ENCODE results near the gene PCDHGB2. TPM values are rescaled to one million over a fixed set of nuclear protein-coding genes. Genes with fewer than 3 reads are reported as not detected.
"Not testable (repeated sequence)": the region's sequence is repeated elsewhere in the genome, so short reads cannot be mapped to it uniquely, and the experiment has no call there.

The PCDHGB2 gene
- total RNA-seq, 1 donor from 2014 or later, result 0.98 TPM

DNA sequence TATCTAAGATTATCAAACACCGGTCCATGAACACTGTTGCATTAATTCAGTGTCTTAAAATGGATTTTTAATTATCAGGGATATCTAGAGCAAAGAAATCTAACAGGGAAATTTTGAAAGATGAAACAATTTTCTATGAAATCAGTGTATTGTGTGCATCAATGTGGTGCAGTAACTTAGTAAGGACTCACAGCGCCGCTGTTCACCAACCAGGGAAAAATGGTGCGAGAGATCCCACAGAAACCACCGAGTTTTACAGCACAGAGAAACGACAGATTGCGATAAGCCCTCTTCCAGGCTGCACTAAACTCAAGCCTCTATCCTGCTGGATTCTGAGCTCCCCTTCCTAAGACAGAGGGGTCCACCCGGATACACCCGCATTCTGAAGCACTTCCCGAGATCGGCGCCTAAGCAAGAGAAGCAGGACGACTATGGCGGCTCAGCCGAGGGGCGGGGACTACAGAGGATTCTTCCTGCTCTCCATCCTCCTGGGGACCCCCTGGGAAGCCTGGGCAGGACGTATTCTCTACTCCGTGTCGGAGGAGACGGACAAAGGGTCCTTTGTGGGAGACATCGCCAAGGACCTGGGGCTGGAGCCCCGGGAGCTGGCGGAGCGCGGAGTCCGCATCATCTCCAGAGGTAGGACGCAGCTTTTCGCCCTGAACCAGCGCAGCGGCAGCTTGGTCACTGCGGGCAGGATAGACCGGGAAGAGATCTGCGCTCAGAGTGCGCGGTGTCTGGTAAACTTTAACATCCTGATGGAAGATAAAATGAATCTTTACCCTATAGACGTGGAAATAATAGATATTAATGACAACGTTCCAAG, 22.9 kb downstream of the PCDHGB2 start, which contains the start of gene PCDHGA7:
Gene PCDHGA7, plus strand, starts transcription at position 274 of the 826 bp plus-strand sequence. Its CDS starts 158 bp downstream, at position 432.
- peak; percentile 43 for TF ChIP-seq CTCF (conservative IDR thresholded peaks at IDR 0.05; ENCODE audit: low read depth, low read length)
- no peak for DNase-seq (ENCODE audit: low read depth)
- peak within 1 kb of the TSS; percentile 56 for H3K4me3 ChIP-seq (ENCODE audit: low read depth, low read length)

GRCh38 chr5:141383345-141383744, 23.6 kb downstream of the PCDHGB2 start:
- no peak for DNase-seq (ENCODE audit: low read depth)
- peak overlapping the region; percentile 56 for H3K4me3 ChIP-seq (ENCODE audit: low read depth, low read length)
- no peak for TF ChIP-seq CTCF (conservative IDR thresholded peaks at IDR 0.05; ENCODE audit: low read depth, low read length)

DNA sequence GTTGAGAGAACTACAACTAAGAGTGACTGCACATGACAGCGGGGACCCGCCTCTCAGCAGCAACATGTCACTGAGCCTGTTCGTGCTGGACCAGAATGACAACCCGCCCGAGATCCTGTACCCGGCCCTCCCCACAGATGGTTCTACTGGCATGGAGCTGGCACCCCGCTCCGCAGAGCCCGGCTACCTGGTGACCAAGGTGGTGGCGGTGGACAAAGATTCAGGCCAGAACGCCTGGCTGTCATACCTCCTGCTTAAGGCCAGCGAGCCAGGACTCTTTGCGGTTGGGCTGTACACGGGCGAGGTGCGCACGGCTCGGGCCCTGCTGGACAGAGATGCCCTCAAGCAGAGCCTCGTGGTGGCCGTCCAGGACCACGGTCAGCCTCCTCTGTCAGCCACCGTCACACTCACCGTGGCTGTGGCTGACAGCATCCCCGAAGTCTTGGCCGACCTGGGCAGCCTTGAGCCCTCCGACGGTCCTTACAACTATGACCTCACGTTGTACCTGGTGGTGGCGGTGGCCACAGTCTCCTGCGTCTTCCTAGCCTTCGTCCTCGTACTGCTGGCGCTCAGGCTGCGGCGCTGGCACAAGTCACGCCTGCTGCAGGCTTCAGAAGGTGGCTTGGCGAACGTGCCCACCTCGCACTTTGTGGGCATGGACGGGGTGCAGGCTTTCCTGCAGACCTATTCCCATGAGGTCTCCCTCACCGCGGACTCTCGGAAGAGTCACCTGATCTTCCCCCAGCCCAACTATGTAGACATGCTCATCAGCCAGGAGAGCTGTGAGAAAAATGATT, 24.9 kb downstream of the PCDHGB2 start:
- H3K4me3 ChIP-seq (ENCODE audit: low read depth, low read length), result no peak overlapping the region
- TF ChIP-seq CTCF (conservative IDR thresholded peaks at IDR 0.05; ENCODE audit: low read depth, low read length), result no peak
- no peak for DNase-seq (ENCODE audit: low read depth)

DNA sequence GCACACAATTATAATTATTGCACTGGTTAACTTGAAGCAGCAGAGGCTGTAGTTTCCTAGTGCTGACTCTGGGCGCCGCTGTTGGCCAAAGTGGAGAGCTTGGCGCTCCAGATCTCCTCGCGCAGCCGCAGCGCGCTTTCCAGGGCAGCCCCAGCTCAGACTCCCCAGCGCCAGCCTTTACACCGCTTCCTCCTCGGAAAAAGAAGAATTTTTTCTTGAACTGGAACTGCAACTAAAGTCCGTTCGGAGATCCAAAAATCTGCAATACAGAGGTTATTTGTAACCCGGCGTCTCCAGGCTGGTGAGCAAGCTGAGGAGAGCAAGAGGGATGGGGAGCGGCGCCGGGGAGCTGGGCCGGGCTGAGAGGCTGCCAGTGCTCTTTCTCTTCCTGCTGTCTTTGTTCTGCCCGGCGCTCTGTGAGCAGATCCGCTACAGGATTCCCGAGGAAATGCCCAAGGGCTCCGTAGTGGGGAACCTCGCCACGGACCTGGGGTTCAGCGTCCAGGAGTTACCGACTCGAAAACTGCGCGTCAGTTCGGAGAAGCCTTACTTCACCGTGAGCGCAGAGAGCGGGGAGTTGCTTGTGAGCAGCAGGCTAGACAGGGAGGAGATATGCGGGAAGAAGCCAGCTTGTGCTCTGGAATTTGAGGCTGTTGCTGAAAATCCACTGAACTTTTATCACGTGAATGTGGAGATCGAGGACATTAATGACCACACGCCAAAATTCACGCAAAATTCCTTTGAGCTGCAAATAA, 27.9 kb downstream of the PCDHGB2 start, which contains the start of gene PCDHGB4:
Gene PCDHGB4, plus strand, starts transcription at position 142 of the 755 bp plus-strand sequence. Its CDS starts 187 bp downstream, at position 329.
- not testable (repeated sequence) for DNase-seq (ENCODE audit: low read depth)
- peak within 1 kb of the TSS; percentile 43 for H3K4me3 ChIP-seq (ENCODE audit: low read depth, low read length)
- peak; percentile 54 for TF ChIP-seq CTCF (conservative IDR thresholded peaks at IDR 0.05; ENCODE audit: low read depth, low read length)

DNA sequence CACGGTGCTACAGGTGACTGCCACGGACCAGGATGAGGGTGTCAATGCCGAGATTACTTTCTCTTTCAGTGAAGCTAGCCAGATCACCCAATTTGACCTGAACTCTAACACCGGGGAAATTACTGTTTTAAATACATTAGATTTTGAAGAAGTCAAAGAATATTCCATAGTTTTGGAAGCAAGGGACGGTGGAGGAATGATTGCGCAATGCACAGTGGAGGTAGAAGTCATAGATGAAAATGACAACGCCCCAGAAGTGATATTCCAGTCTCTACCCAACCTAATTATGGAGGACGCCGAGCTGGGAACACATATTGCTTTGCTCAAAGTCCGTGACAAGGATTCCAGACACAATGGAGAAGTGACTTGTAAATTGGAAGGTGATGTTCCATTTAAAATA, 28.9 kb downstream of the PCDHGB2 start:
- no peak for DNase-seq (ENCODE audit: low read depth)
- TF ChIP-seq CTCF (conservative IDR thresholded peaks at IDR 0.05; ENCODE audit: low read depth, low read length), result no peak

DNA sequence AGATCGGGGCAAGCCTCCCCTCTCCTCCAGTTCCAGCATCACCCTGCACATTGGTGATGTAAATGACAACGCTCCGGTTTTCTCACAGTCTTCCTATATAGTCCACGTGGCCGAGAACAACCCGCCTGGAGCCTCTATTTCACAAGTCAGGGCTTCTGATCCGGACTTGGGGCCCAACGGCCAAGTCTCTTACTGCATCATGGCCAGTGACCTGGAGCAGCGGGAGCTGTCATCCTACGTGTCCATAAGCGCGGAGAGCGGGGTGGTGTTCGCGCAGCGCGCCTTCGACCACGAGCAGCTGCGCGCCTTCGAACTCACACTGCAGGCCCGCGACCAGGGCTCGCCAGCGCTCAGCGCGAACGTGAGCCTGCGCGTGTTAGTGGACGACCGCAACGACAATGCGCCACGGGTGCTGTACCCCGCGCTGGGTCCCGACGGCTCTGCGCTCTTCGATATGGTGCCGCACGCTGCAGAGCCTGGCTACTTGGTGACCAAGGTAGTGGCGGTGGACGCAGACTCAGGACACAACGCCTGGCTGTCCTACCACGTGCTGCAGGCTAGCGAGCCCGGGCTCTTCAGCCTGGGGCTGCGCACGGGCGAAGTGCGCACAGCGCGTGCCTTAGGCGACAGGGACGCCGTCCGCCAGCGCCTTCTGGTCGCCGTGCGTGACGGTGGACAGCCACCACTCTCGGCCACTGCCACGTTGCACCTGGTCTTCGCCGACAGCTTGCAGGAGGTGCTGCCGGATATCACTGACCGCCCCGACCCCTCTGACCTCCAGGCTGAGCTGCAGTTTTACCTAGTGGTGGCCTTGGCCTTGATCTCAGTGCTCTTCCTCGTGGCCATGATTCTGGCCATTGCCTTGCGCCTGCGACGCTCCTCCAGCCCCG, 29.6 kb downstream of the PCDHGB2 start:
- H3K4me3 ChIP-seq (ENCODE audit: low read depth, low read length), result no peak overlapping the region
- DNase-seq (ENCODE audit: low read depth), result no peak
- TF ChIP-seq CTCF (conservative IDR thresholded peaks at IDR 0.05; ENCODE audit: low read depth, low read length), result no peak

More for the DNA sequence above, 28.9 kb downstream of the PCDHGB2 start:
- no peak overlapping the region for H3K4me3 ChIP-seq (ENCODE audit: low read depth, low read length)

Measured in epithelial cell of proximal tubule (primary cell).